Measurements from ENCODE around the gene RETREG1. TPM values are rescaled to one million over a fixed set of nuclear protein-coding genes. Genes with fewer than 3 reads are reported as not detected.

RETREG1 gene, protein sequence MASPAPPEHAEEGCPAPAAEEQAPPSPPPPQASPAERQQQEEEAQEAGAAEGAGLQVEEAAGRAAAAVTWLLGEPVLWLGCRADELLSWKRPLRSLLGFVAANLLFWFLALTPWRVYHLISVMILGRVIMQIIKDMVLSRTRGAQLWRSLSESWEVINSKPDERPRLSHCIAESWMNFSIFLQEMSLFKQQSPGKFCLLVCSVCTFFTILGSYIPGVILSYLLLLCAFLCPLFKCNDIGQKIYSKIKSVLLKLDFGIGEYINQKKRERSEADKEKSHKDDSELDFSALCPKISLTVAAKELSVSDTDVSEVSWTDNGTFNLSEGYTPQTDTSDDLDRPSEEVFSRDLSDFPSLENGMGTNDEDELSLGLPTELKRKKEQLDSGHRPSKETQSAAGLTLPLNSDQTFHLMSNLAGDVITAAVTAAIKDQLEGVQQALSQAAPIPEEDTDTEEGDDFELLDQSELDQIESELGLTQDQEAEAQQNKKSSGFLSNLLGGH
- 1.0 and 2.6 TPM in 2 replicates for total RNA-seq

GRCh38 chr5:16616536-16617273, at the start of gene RETREG1:
TSS of gene RETREG1 (minus strand) at chr5:16616997. CDS start at chr5:16616971, 26 bp downstream.

DNA sequence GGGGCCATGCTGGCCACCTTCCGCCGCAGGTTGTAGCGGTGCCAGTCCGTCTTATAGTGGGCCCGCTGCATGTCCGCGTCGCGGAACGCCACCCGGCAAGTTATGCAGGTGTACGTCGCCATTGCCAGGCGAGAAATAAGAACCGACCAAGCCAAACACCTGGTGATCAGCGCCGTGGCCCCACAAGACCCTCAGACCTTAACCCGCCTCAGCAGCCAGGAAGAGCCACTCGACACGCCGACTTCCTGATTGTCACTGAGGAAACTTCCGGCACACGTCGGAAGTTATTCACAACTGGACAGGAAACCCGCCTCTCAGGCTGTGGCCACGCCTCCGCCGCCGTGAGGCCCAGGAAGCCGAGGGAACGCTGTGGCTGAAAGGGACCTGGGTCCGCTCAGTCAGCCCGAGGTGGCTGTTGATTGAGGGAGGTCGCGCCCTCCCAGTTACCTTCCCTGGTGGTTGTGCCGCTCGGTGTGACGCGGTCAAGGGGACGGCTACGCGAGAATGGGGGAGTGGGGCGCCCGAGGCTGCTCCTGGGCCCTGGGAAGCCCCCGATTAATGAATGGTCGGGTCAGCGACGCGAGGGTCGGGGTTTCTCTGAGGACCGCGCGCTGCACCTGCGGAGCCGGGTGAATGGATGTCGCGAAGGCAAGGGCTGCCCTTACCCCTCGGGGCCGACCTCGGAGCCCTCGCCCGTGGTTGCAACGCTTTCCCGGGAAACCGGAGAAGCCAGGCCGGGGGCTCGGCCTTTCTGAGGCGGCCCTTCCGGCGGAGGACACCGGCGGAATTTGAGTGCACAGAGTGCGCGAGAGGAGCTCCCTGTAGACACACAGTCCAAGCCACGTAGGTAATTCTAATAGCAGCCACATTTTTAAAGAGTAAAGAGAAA, 151.0 kb downstream of the RETREG1 start, which contains the start of gene ZNF622:
Gene ZNF622, minus strand, starts transcription at position 257 of the 889 bp plus-strand sequence. Its CDS starts 135 bp downstream, at position 122.

Other genes starting within 250 kb of the RETREG1 start
- gene ZNF622, start 151.2 kb downstream of the RETREG1 start, total RNA-seq = 49.7 and 61.5 TPM in 2 replicates